C1 segment of cervical spinal cord (tissue), 14 donors: ENCODE measurements around the gene TSPAN32.
"Not testable (repeated sequence)": the region's sequence is repeated elsewhere in the genome, so short reads cannot be mapped to it uniquely, and the experiment has no call there.

Experiments
- DNase-seq, 14 donors: peaks; one replicate each; lab custom pipeline; 2025; lab: John Stamatoyannopoulos, UW

The TSPAN32 gene

GRCh38 chr11:2267306-2267850 is 34.4 kb upstream of the TSPAN32 start:
- DNase-seq: no peak

DNA sequence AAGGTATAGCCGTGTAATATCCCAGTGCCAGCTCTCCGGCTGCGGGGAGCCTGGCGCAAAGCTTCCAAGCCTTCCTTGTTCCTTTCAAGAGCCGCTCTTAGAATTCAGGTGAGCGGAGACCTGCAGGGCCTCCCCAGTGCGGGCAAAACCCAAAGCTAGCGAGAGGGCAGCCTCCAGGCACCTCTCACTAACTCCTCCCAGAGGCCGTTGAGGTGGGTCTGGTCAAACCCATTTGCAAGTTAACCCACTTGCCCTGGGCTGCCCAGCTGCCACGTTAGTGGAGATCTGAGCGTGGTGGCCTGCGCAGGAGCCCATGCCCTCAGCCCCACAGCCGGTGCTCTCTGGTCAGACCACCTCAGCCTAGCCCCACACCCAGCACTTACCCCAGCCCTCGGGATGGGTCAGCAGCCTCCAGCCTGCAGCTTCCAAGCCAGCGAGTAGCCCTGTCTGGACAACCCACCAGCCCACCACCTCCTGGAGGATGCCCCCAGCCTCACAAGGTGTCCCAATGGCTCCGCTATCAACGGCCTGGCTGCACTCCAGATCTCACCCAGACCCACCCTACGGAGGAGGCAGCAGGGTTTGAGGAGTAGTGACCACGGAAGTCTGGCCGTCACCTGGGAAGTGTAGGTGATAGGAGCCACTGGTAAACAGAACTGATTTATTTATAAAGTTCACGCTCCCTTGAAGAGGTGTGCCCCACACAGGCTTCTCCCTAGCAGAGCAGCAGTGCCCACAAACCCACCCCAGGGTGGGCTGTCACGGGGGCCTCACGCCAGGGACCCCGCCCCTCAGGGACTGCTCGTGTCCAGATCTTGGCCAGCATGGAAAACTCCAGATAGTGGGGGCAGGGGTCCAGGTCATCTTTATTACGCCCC is 33.7 kb upstream of the TSPAN32 start:
- DNase-seq: no peak

DNA sequence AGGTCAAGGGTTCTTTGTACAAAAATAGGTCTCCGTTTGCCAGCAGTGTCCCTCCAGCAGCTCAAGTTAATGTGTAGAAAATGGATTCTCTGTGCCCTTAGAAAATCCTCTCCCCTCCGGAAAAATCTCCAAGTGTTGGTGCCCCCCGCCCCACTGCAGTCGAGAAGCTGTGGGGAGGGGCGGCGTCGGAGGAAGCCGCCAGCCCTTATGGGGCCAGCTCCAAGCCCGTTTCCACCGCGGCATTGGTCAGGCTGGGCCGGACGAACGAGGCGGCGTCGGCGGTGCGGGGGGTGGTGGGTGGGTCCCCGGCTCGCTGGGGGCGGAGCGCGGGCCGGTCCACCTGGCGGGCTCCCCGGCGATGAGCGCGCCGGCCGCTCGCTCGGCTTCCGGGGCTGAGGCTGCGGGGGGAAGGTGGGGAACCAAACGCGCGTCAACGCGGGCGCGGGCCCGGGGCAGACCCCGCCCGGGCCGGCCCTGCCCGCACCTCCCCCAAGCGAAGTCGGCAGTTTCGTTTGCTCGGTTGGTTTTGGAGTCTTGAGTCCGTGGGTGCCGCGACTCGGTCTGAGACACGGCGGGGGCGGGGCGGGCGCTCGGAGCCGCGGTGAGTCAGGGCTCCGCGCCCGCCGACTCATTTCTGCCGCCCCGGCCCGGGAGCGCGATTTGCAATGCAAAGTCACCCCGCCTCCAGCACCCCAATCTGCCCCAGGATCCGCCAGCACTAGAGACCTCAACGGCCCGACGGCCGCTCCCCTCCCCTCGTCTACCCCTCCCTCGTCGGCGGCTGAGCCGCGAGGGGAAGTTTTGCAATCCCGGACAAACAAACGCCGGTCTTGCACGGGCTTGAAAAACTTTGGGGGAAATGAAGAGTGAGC is 32.8 kb upstream of the TSPAN32 start:
- DNase-seq: peak in 1 of 14 donors; percentile 40

GRCh38 chr11:2269601-2270321 is 32.1 kb upstream of the TSPAN32 start:
- no peak for DNase-seq

GRCh38 chr11:2270322-2271076 is 31.3 kb upstream of the TSPAN32 start, which contains the start of gene ASCL2:
ASCL2 (minus strand) TSS chr11:2270588; CDS start chr11:2270332, 256 bp downstream.
- DNase-seq: no peak

GRCh38 chr11:2271077-2271326 is 30.8 kb upstream of the TSPAN32 start:
- DNase-seq: peak in 2 of 14 donors; percentile 31 to 35

DNA sequence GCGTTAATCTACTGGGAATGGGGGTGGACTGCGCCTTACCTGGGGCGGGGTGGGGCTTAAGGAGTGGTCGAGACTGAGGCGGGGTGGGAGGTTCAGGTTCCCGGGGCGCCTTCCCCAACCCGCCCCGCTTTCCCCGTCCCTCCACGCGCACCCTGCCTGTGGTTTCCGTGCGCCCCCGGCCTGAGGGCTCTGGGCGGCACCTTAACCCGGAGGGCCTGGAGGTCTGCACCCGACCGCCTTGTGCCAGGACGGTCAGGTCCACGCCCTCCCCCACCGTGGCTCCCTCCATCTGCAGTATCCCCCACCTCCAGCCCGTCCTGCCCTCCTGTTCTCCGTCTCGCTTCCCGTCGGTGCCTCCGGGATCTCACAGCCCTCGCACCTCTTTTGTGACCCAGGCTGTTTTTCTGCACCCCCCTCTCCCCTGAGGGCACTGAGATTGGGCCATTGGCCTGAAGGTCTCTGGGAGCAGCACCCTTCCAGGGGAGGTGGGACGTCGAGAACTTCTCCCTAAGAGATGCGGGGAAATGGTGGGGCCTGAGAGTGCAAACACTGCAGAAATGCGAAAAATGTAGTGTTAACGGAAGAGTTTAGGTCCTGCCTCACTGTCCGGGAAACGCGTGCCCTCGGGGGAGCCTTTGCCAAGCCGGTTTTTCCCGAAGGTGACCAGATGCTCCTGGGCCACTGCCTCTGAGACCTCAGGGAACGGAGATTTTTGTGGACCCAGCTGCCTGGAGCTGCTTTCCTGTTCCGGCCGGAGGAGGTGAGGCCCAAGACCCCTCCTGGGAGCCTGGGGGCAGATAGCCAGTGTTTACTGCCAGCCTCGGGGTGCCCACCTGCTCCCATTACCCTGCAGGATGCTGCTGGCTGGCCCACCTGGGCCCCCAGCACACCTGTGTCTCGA is 30.2 kb upstream of the TSPAN32 start:
- no peak for DNase-seq

GRCh38 chr11:2272228-2272945 is 29.4 kb upstream of the TSPAN32 start:
- DNase-seq: no peak

GRCh38 chr11:2272946-2273280 is 28.9 kb upstream of the TSPAN32 start:
- DNase-seq: no peak

GRCh38 chr11:2273311-2273710 is 28.5 kb upstream of the TSPAN32 start:
- DNase-seq: no peak

DNA sequence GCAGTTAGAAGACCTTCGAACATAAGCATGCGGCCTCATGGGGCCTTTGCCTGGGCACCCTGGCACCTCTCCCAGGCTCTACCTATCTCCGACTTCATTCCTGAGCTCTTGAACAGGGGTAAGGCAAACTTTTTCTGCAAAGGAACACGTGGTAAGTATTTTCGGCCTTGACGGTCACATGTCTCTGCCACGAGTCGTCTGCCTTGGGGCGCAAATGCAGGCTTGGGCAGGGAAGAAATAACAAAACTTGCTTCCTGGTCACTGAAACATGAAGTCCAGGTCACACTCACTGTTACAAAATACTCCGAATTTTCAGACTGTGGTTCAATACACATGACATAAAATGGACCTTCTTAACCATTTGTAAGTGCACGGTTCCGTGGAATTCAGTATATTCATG is 28.0 kb upstream of the TSPAN32 start:
- no peak for DNase-seq

DNA sequence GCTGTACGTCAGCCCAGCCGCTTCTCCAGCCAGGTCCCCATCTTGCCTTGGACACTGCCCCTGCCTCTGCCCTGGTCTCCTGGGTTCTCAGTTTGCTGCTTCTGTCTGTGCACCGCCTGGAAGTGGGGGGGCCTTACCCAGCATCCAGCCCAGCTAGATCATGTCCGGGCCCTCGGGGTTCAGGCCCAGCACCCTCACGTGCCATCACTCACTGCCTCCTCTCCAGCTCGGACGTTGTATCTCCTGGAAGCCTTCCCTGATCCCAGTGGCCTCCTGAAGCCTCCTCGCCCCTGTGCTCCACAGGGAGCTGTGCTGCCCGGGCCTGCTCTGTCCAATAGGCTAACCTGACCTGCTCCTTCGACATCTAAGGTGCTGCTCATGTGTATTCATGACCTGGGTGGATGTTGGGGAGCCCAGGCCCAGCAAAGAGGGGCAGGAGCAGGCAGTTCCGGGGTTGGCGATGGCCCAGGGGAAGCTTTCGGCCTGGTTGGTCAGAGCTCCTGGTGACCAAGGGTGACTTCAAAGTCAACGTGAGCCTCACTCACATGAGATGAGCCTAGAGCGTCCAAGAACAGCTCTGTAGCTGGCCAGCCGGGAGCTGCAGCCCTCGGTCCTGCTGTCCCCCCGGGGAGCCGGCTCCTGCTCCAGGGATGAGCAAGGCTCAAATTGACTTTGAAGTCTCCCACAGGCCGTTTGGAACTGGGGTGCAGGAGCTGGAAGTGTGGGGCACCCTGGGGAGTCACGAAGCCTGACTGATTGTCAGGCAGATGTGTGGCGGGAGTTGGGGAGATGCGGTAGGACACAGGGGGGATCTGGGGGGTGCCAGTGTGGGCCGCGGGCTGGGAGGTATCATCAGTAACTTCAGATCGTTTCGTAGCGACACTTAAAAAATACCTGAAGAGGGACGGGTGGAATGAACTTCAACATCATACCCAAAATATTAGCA is 26.2 kb upstream of the TSPAN32 start:
- no peak for DNase-seq

DNA sequence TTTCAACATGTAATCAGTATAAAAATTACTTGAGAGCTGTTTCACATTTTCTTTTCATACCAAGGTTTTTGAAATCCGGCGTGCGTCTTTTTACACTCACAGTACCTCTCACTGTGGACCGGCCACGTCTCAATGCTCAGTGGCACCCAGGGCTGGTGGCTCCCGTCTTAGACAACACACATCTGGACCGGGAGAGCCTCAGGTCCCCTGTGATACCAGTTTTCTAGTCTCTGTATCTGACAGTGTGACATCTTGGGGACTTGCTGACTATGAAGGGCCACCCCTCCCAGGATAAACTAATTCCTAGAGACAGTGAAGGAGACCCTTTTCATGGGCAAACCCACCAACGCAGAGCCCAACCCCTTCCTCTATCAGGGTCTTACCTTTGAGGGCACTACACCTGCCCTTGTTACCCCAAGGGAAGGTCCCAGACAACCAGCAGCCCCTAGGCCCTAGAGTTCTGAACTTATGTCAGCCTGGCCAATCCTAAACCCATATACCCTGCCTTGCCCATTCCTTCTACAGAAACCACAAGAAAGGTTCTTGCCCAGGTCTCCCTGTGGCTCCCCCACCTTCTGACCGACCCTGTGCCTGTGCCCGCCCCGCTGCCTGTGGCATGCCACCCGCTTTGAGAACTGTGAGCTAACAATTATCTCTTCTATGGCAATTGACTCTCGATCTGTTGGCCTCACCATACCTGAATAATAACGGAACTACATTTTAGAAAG is 25.4 kb upstream of the TSPAN32 start:
- DNase-seq: no peak

GRCh38 chr11:2277008-2277346 is 24.8 kb upstream of the TSPAN32 start:
- no peak for DNase-seq

DNA sequence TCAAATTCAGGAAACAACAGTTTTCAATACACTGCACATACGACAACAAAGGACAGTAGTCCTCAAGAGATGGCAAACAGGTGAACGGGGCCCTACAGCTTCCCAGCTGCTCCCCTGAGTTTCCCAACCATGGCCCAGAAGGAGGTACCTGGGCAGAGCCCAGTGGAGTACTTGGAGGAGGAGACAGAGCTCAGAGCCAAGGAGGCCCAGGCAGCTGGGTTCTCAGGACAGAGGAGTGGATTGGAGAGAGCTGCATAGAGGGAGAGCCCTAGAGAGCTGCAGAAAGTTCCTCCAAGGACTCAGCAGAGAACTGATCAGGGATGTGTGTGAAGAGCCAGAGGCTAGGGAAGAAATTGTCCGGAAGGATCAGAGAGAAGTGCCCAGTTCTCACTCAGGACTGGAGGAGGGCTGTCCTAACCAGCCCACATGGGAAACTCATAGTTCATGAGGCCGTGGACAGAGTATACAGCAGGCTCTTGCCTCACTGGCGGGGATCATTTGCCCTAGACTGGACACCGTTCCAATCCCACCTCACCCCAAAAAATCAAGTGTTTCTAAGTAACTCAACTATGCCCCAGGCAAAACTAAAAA is 23.8 kb upstream of the TSPAN32 start:
- DNase-seq: no peak

DNA sequence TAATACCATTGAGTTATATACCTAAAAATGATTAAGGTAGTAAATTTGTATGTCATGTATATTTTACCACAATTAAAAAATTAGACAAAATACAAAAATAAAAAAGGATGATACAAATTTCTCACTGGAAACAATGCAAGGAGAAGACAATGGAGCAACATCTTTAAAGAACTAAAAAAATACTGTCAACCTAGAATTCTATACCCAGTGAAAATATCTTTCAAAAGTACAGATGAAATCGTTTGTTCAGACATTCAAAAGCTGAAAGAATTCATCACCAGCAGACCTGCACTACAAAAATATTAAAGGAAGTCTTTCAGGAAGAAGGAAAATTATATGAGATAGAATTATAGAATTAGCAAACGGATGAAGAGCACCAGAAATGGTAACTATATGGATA is 21.6 kb upstream of the TSPAN32 start:
- DNase-seq: no peak

GRCh38 chr11:2286350-2286749 is 15.5 kb upstream of the TSPAN32 start:
- DNase-seq: not testable (repeated sequence)
